NCI-H146 treated with DMSO at 0.1 percent for 48 hours (cell line): Measurements from ENCODE around the gene NARF.
"Not testable (repeated sequence)": the region's sequence is repeated elsewhere in the genome, so short reads cannot be mapped to it uniquely, and the experiment has no call there.

Experiments
- DNase-seq: peaks from one replicate; lab custom pipeline; 2025; ENCODE audit not compliant: unreplicated experiment; lab: John Stamatoyannopoulos, UW

NARF gene

GRCh38 chr17:82458179-82458884, at the start of gene NARF:
Gene NARF (plus strand): TSS chr17:82458741. CDS start chr17:82458804, 63 bp downstream.
- peak; percentile 96 for DNase-seq

GRCh38 chr17:82408938-82409318, 49.6 kb upstream of the NARF start:
- DNase-seq, result no peak

- DNase-seq, result no peak
Measured at GRCh38 chr17:82410014-82410716, 48.4 kb upstream of the NARF start.

- DNase-seq, result no peak
Measured at GRCh38 chr17:82411396-82412053, 47.0 kb upstream of the NARF start.

GRCh38 chr17:82412081-82412480, 46.5 kb upstream of the NARF start:
- not testable (repeated sequence) for DNase-seq

- no peak for DNase-seq
Measured at GRCh38 chr17:82412535-82413520, 45.7 kb upstream of the NARF start.

- no peak for DNase-seq
Measured at GRCh38 chr17:82414548-82415281, 43.8 kb upstream of the NARF start.

- no peak for DNase-seq
Measured at GRCh38 chr17:82415336-82415735, 43.2 kb upstream of the NARF start.

GRCh38 chr17:82415786-82416185, 42.8 kb upstream of the NARF start:
- DNase-seq, result no peak

GRCh38 chr17:82416264-82416663, 42.3 kb upstream of the NARF start:
- no peak for DNase-seq

GRCh38 chr17:82416771-82417170, 41.8 kb upstream of the NARF start:
- no peak for DNase-seq

- peak; percentile 73 for DNase-seq
Measured at GRCh38 chr17:82418001-82418986, 40.2 kb upstream of the NARF start, which contains the start of the genes HEXD and OGFOD3. Gene HEXD (plus strand): TSS chr17:82418347. CDS start chr17:82419800, 1,453 bp downstream. Gene OGFOD3 (minus strand): TSS chr17:82418586. CDS start chr17:82418485, 101 bp downstream.

GRCh38 chr17:82419540-82419939, 39.0 kb upstream of the NARF start:
- no peak for DNase-seq

- peak; percentile 12 for DNase-seq
Measured at GRCh38 chr17:82424001-82424862, 34.3 kb upstream of the NARF start.

- DNase-seq, result no peak
Measured at GRCh38 chr17:82424863-82425159, 33.7 kb upstream of the NARF start.

GRCh38 chr17:82428546-82428945, 30.0 kb upstream of the NARF start:
- no peak for DNase-seq

- no peak for DNase-seq
Measured at GRCh38 chr17:82429824-82430223, 28.7 kb upstream of the NARF start.

- DNase-seq, result no peak
Measured at GRCh38 chr17:82432017-82432416, 26.5 kb upstream of the NARF start.
